ENCODE results near the gene IQCE.
A peak's percentile ranks its signal among the peaks of the same experiment; 100 is the strongest.
"Not testable (repeated sequence)": the region's sequence is repeated elsewhere in the genome, so short reads cannot be mapped to it uniquely, and the experiment has no call there.

Gene IQCE

DNA sequence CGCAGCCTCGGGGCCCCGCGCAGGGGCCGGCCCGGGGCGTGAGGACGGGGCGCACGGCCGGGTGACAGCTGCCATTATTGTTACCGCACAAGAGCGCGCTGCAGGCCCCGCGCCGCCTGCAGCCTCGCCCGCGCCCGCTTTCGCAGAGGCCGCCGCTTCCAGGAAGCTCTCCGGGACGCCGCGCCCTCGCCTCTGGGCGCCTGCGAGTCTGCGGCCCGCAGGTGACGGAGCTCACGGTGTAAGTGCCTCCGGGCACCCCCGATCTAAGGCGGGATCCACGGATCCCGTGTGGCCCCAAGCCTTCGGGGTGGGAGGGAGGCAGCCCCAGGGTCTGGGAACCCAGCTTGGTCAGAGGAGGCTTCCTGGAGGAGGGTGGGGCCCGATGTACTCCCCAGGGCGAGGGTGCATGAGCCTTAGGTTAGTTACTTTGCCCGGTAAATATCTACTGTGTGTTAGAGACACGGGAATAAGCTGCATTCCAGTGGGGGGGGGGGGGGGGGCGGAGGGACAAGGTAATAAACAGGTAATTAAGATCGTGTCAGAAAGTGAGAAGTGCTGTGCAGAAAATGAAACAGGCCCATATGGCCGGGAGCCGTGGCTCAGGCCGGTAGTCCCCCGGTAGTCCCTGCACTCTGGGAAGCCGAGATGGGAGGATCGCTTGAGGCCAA lies 638 bp downstream of the IQCE start:
- H3F3A ChIP-seq (ENCODE audit: insufficient read depth, low read length), result peaks cover 15% of the 10 kb centered on the region; the same call in 1 of the 2 replicates
- no peaks in the 10 kb centered on the region for H3K27me3 ChIP-seq (replicated peaks; ENCODE audit: insufficient read depth, low read length)
- peak overlapping the region; percentile 69 for H3K9ac ChIP-seq (ENCODE audit: low read length)
- TF ChIP-seq EZH2 (optimal IDR thresholded peaks at IDR 0.05; ENCODE audit: low read depth, low read length) (no peak), EZH2phosphoT487 (IDR thresholded peaks at IDR 0.05; ENCODE audit: low read length) (no peak)
- TF ChIP-seq, protein P1, sequence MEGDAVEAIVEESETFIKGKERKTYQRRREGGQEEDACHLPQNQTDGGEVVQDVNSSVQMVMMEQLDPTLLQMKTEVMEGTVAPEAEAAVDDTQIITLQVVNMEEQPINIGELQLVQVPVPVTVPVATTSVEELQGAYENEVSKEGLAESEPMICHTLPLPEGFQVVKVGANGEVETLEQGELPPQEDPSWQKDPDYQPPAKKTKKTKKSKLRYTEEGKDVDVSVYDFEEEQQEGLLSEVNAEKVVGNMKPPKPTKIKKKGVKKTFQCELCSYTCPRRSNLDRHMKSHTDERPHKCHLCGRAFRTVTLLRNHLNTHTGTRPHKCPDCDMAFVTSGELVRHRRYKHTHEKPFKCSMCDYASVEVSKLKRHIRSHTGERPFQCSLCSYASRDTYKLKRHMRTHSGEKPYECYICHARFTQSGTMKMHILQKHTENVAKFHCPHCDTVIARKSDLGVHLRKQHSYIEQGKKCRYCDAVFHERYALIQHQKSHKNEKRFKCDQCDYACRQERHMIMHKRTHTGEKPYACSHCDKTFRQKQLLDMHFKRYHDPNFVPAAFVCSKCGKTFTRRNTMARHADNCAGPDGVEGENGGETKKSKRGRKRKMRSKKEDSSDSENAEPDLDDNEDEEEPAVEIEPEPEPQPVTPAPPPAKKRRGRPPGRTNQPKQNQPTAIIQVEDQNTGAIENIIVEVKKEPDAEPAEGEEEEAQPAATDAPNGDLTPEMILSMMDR (IDR thresholded peaks at IDR 0.05; ENCODE audit: low read length), result no peak
- peak overlapping the region; percentile 96 for H2AFZ ChIP-seq (ENCODE audit: low read length)
- H3K27ac ChIP-seq (ENCODE audit: low read length), result peak overlapping the region; percentile 70; the same call in 1 of the 2 replicates
- peak overlapping the region; percentile 92 for H3K4me2 ChIP-seq (ENCODE audit: low read depth, low read length)
- peaks cover 11% of the 10 kb centered on the region for H3K4me1 ChIP-seq (ENCODE audit: low read length)
- H3K79me2 ChIP-seq (ENCODE audit: low read length), result peaks cover 30% of the 10 kb centered on the region
- DNase-seq, result peak; percentile 39
- peak overlapping the region; percentile 99 for H3K4me3 ChIP-seq (ENCODE audit: low read length)
- H3K9me3 ChIP-seq (replicated peaks; ENCODE audit: insufficient read depth, low read length), result no peaks in the 10 kb centered on the region
- no peaks in the 10 kb centered on the region for H4K20me1 ChIP-seq (ENCODE audit: insufficient read depth, low read length)
- H3K9me2 ChIP-seq (replicated peaks; ENCODE audit: insufficient read depth, low read length), result no peaks in the 10 kb centered on the region
- no peaks in the 10 kb centered on the region for H3K36me3 ChIP-seq (replicated peaks; ENCODE audit: insufficient read depth, low read length)

DNA sequence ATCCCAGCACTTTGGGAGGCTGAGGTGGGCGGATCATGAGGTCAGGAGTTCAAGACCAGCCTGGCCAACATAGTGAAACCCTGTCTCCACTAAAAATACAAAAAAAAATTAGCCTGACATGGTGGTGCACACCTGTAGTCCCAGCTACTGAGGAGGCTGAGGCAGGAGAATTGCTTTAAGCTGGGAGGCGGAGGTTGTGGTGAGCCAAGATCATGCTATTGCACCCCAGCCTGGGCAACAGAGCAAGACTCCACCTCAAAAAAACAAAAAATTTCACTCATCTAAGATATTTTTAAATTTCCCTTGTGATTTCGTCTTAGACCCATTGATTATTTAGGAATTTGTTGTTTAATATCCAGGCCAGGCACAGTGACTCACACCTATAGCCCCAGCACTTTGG lies 5.2 kb downstream of the IQCE start:
- H3K4me1 ChIP-seq (ENCODE audit: low read length), result peaks cover 22% of the 10 kb centered on the region
- not testable (repeated sequence) for H3K9ac ChIP-seq (ENCODE audit: low read length); H3K9me2 ChIP-seq (replicated peaks; ENCODE audit: insufficient read depth, low read length); H3K4me2 ChIP-seq (ENCODE audit: low read depth, low read length); H3K36me3 ChIP-seq (replicated peaks; ENCODE audit: insufficient read depth, low read length); H3K27me3 ChIP-seq (replicated peaks; ENCODE audit: insufficient read depth, low read length); H3K4me3 ChIP-seq (ENCODE audit: low read length); H4K20me1 ChIP-seq (ENCODE audit: insufficient read depth, low read length); H3K27ac ChIP-seq (ENCODE audit: low read length); H3K9me3 ChIP-seq (replicated peaks; ENCODE audit: insufficient read depth, low read length); H2AFZ ChIP-seq (ENCODE audit: low read length); DNase-seq
- peaks cover 25% of the 10 kb centered on the region for H3F3A ChIP-seq (ENCODE audit: insufficient read depth, low read length)
- H3K79me2 ChIP-seq (ENCODE audit: low read length), result peaks cover 32% of the 10 kb centered on the region

DNA sequence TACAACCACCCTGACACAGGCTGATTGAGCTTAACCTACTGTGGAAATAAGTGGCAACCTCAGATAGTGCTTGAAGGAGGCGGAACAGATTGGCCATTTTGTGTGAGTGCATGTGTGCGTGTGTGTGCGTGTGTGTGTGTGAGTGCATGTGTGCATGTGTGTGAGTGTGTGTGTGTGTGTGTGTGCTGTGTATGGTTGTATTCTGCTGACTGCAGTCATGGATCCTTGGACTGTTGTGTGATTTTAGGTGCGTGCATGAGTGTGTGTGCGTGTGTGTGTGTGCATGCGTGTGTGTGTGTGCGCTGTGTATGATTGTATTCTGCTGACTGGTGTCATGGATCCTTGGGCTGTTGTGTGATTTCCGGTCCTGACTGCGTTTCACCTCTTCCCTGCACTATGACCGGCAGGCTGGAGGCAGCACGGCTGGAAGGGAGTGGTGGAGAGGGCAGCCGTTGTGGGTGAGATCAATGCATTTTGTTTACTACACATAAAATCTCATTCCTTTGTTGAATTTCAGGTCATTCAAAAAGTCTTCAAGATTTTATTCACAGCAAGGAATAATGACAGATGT lies 6.3 kb downstream of the IQCE start:
- no peak for TF ChIP-seq EZH2 (optimal IDR thresholded peaks at IDR 0.05; ENCODE audit: low read depth, low read length)
- TF ChIP-seq, protein P1 (IDR thresholded peaks at IDR 0.05; ENCODE audit: low read length), result no peak
- no peak for TF ChIP-seq EZH2phosphoT487 (IDR thresholded peaks at IDR 0.05; ENCODE audit: low read length)
- Histone ChIP-seq H3K4me2 (ENCODE audit: low read depth, low read length) (no peak overlapping the region), H4K20me1 (ENCODE audit: insufficient read depth, low read length) (no peaks in the 10 kb centered on the region), H3K4me1 (ENCODE audit: low read length) (peaks cover 18% of the 10 kb centered on the region), H3K27me3 (replicated peaks; ENCODE audit: insufficient read depth, low read length) (no peaks in the 10 kb centered on the region), H3K4me3 (ENCODE audit: low read length) (no peak overlapping the region), H3K79me2 (ENCODE audit: low read length) (peaks cover 23% of the 10 kb centered on the region), H3F3A (ENCODE audit: insufficient read depth, low read length) (peaks cover 17% of the 10 kb centered on the region), H3K36me3 (replicated peaks; ENCODE audit: insufficient read depth, low read length) (no peaks in the 10 kb centered on the region), H2AFZ (ENCODE audit: low read length) (no peak overlapping the region), H3K9ac (ENCODE audit: low read length) (no peak overlapping the region), H3K27ac (ENCODE audit: low read length) (no peak overlapping the region), H3K9me3 (replicated peaks; ENCODE audit: insufficient read depth, low read length) (no peaks in the 10 kb centered on the region), H3K9me2 (replicated peaks; ENCODE audit: insufficient read depth, low read length) (no peaks in the 10 kb centered on the region)
- no peak for DNase-seq

DNA sequence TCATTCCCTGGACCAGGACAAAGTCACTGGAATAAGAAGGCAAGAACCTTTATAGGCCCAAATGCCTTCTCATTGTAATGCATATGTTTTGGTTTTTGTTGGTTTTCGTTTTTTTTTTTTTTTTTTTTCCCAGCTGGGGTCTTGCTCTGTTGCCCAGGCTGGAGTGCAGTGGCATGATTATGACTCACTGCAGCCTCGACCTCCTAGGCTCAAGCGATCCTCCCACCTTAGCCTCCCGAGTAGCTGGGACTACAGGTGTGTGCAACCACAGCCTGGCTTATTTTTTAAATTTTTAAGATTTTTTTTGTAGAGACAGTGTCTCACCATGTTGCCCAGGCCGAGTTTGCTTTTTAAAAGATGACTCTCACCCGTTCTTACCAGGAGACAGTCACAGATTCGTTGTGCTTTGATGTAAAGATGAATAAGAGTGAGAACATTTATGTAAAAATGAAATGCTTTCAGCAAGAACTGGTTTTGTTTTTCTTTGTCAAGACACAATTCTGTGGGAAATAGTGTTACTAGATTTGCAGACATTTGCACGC lies 7.6 kb downstream of the IQCE start:
- Histone ChIP-seq H3F3A (ENCODE audit: insufficient read depth, low read length) (peaks cover 16% of the 10 kb centered on the region), H3K27me3 (replicated peaks; ENCODE audit: insufficient read depth, low read length) (no peaks in the 10 kb centered on the region), H3K9me2 (replicated peaks; ENCODE audit: insufficient read depth, low read length) (no peaks in the 10 kb centered on the region), H3K9ac (ENCODE audit: low read length) (no peak overlapping the region), H3K4me2 (ENCODE audit: low read depth, low read length) (peak overlapping the region; percentile 87), H3K4me3 (ENCODE audit: low read length) (peak overlapping the region; percentile 48; the same call in 1 of the 2 replicates), H3K27ac (ENCODE audit: low read length) (peak overlapping the region; percentile 62), H4K20me1 (ENCODE audit: insufficient read depth, low read length) (no peaks in the 10 kb centered on the region), H3K9me3 (replicated peaks; ENCODE audit: insufficient read depth, low read length) (no peaks in the 10 kb centered on the region), H2AFZ (ENCODE audit: low read length) (peak overlapping the region; percentile 22; the same call in 1 of the 2 replicates), H3K79me2 (ENCODE audit: low read length) (peaks cover 20% of the 10 kb centered on the region), H3K4me1 (ENCODE audit: low read length) (peaks cover 14% of the 10 kb centered on the region), H3K36me3 (replicated peaks; ENCODE audit: insufficient read depth, low read length) (no peaks in the 10 kb centered on the region)
- TF ChIP-seq EZH2 (optimal IDR thresholded peaks at IDR 0.05; ENCODE audit: low read depth, low read length) (no peak), EZH2phosphoT487 (IDR thresholded peaks at IDR 0.05; ENCODE audit: low read length) (no peak)
- TF ChIP-seq, protein P1 (IDR thresholded peaks at IDR 0.05; ENCODE audit: low read length), result no peak
- DNase-seq, result no peak

All from MM.1S (cell line).